Muscle layer of colon (tissue), 2 donors: ENCODE data around the gene BPIFB2.

Experiments
- H3K27ac ChIP-seq: one replicate; pipeline ENCODE4 v1.7.0; 2013; ENCODE audit warnings: low read depth, mild to moderate bottlenecking, low read length, moderate library complexity
- H3K27me3 ChIP-seq, 2 donors: one replicate each; pipeline ENCODE4 v1.7.0; 2013; ENCODE audit warnings: low read length in 2 of 2, mild to moderate bottlenecking in 2 of 2; ENCODE audit not compliant: insufficient read depth in 2 of 2, control insufficient read depth in 1 of 2
- H3K36me3 ChIP-seq: one replicate; pipeline ENCODE4 v1.7.0; 2013; ENCODE audit warnings: mild to moderate bottlenecking, low read length; ENCODE audit not compliant: insufficient read depth
- H3K4me1 ChIP-seq: one replicate; pipeline ENCODE4 v1.7.0; 2013; ENCODE audit warnings: mild to moderate bottlenecking, low read length; ENCODE audit not compliant: insufficient read depth
- H3K4me3 ChIP-seq, 2 donors: one replicate each; pipeline ENCODE4 v1.7.0; 2013; ENCODE audit warnings: low read length in 2 of 2, low read depth in 1 of 2, mild to moderate bottlenecking in 1 of 2, moderate library complexity in 1 of 2
- H3K9ac ChIP-seq: one replicate; pipeline ENCODE4 v1.7.0; 2013; ENCODE audit warnings: low read length
- H3K9me3 ChIP-seq: one replicate; pipeline ENCODE4 v1.7.0; 2013; ENCODE audit warnings: mild to moderate bottlenecking, low read length
- donor health status: abdominal sarcoma.
- donor health status: Adenocarcinoma of cecum.

The BPIFB2 gene

GRCh38 chr20:33004141-33004751 is 3.3 kb upstream of the BPIFB2 start, which contains the start of gene SUN5:
Gene SUN5 (minus strand): TSS chr20:33004433. CDS start chr20:33004340, 93 bp downstream.
- Histone ChIP-seq H3K9ac (no peak within 1 kb of the TSS), H3K36me3 (no peaks in the 10 kb centered on the region), H3K4me3 (no peak within 1 kb of the TSS), H3K9me3 (no peaks in the 10 kb centered on the region), H3K27ac (no peak within 1 kb of the TSS), H3K27me3 (no peaks in the 10 kb centered on the region), H3K4me1 (no peaks in the 10 kb centered on the region)

- H3K4me1 ChIP-seq: no peaks in the 10 kb centered on the region
These were observed 2.4 kb upstream of the BPIFB2 start for GRCh38 chr20:33005132-33005566.

GRCh38 chr20:33005908-33006775 is 1.4 kb upstream of the BPIFB2 start:
- Histone ChIP-seq H3K4me1 (no peaks in the 10 kb centered on the region), H3K27ac (no peak overlapping the region), H3K9ac (no peak overlapping the region), H3K27me3 (no peaks in the 10 kb centered on the region), H3K9me3 (no peaks in the 10 kb centered on the region), H3K4me3 (no peak overlapping the region), H3K36me3 (no peaks in the 10 kb centered on the region)

More at GRCh38 chr20:33005132-33005566, 2.4 kb upstream of the BPIFB2 start:
- Histone ChIP-seq H3K36me3 (no peaks in the 10 kb centered on the region), H3K27me3 (no peaks in the 10 kb centered on the region), H3K27ac (no peak overlapping the region), H3K9me3 (no peaks in the 10 kb centered on the region), H3K4me3 (no peak overlapping the region), H3K9ac (no peak overlapping the region)

DNA sequence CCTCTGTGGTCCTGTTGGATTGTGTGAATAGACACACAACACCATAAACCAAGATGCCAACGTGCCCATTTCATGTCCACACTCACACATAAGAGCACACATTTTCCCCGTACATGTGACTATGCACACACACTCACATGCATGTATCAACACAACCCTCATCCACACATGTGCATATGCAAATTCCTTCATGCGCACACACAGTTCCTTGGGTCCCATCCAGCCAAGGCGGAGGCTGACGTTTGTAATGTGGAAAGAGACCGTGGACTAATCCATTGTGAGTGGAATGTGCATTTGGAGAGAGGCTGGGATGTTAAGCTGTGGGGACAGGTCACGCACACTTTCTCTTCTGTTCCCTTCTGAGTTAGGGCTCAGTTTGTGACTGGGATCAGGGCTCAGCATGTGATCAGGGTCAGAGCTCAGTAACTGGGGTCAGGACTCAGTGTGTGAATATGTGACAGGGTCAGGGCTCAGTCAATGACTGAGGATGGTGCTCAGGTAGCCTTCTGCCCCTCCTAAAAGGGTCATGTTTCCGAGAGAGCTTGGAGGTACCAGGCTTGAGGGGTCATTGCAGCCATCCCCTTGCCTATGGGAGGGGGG is 628 bp upstream of the BPIFB2 start:
- H3K9me3 ChIP-seq: no peaks in the 10 kb centered on the region
- no peaks in the 10 kb centered on the region for H3K36me3 ChIP-seq
- H3K4me1 ChIP-seq: no peaks in the 10 kb centered on the region
- no peaks in the 10 kb centered on the region for H3K27me3 ChIP-seq
- H3K9ac ChIP-seq: no peak overlapping the region
- H3K27ac ChIP-seq: no peak overlapping the region
- no peak overlapping the region for H3K4me3 ChIP-seq

DNA sequence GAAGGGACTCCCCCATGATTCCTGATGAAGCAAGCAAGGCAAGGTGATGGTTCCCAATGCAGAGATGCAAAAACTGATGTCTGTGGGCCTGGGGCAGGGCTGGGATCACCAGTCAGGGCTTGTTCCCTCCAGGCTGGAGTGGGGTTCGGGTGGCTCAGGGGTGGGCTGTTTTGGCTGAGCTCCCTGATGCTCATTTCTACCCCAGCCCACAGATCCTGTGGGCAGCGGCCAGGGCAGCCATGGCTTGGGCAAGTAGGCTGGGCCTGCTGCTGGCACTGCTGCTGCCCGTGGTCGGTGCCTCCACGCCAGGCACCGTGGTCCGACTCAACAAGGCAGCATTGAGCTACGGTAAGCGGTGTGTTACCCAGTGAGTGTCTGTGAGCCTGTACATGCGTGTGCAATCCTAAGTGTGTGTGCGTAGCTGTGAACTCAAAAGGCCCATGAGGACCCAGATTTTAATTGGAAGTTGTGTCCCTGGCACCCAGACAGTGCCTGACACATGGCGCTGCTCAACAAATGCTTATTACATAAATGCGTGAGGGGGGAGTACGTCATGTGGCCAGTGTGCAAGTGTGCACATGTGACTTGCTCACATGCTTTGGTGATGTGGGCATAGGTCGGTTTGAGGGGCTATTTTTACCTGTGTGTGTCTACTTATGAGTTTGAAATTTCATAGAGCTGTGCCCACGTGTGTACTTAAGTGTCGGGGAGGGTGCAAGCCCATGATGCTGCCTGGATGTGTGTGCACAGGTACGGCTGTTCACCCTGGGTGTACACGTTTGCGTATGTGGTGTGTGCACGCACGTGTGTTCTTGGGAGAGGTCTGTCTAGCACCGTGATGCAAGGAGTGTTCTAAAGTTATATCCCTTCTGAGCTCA is 1.1 kb downstream of the BPIFB2 start:
- Histone ChIP-seq H3K4me3 (no peak overlapping the region), H3K27ac (no peak overlapping the region), H3K9me3 (no peaks in the 10 kb centered on the region), H3K9ac (no peak overlapping the region), H3K27me3 (no peaks in the 10 kb centered on the region), H3K36me3 (no peaks in the 10 kb centered on the region), H3K4me1 (no peaks in the 10 kb centered on the region)

DNA sequence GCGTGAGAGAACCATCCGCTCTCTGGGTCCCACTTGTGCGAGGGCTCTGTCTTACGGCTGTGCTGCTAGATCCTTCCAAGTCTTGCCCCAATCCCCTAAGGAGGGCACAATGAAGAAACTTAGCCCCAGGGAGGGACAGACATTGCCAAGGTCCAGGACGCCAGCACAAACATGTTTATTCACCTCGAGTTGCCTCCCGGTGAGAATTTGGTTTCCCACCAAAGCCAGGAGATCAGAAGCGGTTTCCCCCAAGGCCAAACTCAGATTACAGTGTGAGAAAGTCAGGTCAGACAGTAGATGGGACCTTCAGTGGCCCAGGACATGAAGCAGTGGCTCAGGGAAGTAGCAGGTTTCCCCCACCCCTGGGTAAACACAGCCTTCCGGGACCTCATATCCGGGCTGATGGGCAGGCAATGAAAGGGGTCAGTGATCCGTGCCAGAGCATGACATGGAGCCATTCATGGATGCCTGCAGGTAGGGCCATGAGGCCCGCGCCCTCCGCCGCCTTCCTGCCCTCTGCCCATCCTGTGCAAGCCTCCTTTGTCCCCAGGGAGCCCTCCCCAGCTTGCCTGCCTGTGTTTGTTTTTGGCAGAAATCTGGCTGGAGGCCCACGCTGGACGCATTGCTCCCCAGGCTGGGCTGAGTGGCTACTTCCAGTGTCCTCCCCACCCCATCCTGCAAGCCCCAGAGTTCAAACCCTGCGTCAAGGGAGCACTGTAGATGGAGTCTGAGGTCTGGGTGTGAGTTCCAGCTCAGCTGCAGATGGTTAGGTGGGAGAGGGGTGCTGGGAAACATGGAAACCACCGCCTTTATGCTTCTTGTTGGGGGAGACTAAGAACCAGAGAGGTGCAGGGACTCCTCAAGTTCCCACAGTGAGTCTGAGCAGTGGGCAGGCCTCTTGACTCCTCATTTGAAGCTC is 2.0 kb downstream of the BPIFB2 start:
- no peak overlapping the region for H3K9ac ChIP-seq
- H3K4me1 ChIP-seq: no peaks in the 10 kb centered on the region

DNA sequence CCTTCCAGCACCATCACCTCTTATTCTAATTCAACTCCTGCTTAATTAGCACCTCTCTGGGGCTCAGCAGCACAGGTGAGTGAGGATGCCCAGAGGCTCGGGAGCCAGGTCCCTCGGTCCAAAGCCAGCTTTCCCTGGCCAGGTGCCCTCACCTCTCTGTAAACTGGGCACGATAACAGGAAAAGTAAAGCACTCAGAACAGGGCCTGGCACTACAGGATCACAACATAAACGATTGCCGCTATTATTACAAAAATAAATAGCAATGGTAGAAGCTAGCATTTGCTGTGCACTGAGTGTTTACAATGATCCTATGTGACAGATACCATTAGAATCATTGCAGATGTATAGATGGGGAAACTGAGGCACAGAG is 2.6 kb downstream of the BPIFB2 start:
- Histone ChIP-seq H3K27me3 (no peaks in the 10 kb centered on the region), H3K27ac (no peak overlapping the region), H3K9ac (no peak overlapping the region), H3K36me3 (no peaks in the 10 kb centered on the region), H3K4me1 (no peaks in the 10 kb centered on the region), H3K4me3 (no peak overlapping the region), H3K9me3 (no peaks in the 10 kb centered on the region)

More for the DNA sequence above, 2.0 kb downstream of the BPIFB2 start:
- no peak overlapping the region for H3K27ac ChIP-seq
- no peaks in the 10 kb centered on the region for H3K27me3 ChIP-seq
- H3K9me3 ChIP-seq: no peaks in the 10 kb centered on the region
- H3K36me3 ChIP-seq: no peaks in the 10 kb centered on the region
- H3K4me3 ChIP-seq: no peak overlapping the region

DNA sequence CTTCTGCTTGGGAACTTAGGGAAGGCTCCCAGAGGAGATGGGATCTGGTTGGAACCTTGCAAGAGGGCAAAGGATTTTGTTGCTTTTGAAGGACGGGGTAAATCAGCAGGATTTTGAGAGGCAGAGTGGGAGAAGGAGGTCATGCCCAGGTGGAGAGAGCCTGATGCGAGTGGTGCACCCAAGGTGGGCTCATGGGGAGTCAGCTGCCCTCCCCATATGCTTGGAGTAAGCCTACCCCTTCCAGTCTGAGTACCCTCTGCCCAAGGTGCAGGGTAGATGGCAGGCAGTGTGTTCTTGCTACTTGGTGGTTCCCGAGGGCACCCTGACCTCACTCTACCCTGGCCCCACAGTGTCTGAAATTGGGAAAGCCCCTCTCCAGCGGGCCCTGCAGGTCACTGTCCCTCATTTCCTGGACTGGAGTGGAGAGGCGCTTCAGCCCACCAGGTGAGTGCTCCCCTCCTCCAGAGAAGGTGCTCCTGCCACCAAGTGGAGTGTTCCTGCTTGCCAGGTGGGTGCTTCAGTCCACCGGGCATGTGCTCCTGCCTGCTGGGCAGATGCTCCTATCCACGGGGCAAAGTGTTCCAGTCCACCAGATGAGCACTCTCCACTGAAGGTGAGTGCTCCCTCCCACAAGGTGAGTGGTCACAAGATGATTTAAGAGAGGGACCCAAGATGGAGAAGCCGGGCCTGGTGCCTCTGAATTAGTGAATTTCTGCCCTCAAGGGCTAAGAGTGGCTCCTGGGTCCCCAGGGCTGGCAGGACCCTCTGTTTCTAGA is 3.4 kb downstream of the BPIFB2 start:
- Histone ChIP-seq H3K4me3 (no peak overlapping the region), H3K9me3 (no peaks in the 10 kb centered on the region), H3K36me3 (no peaks in the 10 kb centered on the region), H3K27ac (no peak overlapping the region), H3K4me1 (no peaks in the 10 kb centered on the region), H3K27me3 (no peaks in the 10 kb centered on the region), H3K9ac (no peak overlapping the region)

DNA sequence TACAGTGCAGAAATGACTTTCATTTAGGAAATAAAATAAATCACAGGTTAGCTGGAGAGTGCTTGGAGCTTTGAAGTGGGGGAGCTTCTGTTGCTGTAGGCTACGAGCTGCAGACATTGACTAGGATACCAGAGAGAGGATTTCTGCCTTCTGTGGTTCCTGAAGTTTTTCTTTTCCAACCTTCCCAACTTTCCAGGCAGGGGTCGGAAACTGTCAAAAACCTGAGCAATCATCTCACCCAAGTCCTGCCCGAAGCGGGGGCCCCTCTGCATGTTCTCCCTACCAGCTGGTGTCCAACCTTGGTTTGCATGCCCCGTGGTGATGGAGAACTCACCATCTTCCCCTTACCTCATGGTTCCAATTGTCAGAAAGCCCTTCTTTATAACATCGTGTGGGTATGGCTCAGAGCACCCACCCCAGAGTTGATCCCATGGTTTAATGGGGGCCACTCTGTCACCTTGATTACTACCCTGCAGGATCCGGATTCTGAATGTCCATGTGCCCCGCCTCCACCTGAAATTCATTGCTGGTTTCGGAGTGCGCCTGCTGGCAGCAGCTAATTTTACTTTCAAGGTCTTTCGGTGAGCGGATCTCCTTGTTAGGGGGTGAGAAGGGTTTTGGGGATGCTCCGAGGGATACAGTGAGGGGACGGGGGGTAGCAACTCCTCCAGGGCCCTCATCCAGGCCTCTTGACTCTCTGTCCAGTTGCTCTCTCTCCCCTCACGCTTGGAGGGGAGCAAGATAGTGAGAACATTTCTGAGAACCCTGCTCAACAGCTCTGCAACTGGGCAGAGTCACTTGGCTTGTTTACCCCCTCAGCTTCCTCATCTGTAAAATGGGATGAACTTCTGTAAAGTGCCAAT is 5.1 kb downstream of the BPIFB2 start:
- no peaks in the 10 kb centered on the region for H3K27me3 ChIP-seq
- no peaks in the 10 kb centered on the region for H3K4me1 ChIP-seq
- H3K9me3 ChIP-seq: no peaks in the 10 kb centered on the region
- no peak overlapping the region for H3K27ac ChIP-seq
- H3K36me3 ChIP-seq: no peaks in the 10 kb centered on the region
- no peak overlapping the region for H3K9ac ChIP-seq
- H3K4me3 ChIP-seq: no peak overlapping the region
